PFSK-1 (cell line): ENCODE results near the gene TAP1.

Experiments
- POLR2AphosphoS5 ChIP-seq: IDR thresholded peaks from 2 replicates; pipeline ENCODE4 v1.6.1; 2012; ENCODE audit warnings: low read depth, mild to moderate bottlenecking, control low read depth, low read length, moderate library complexity
- SIN3A ChIP-seq: IDR thresholded peaks from 2 replicates; pipeline ENCODE4 v1.6.1; 2012; ENCODE audit warnings: mild to moderate bottlenecking, low read length, moderate library complexity, borderline replicate concordance; ENCODE audit not compliant: insufficient read depth
- TF ChIP-seq, protein P1 (sequence below), 2 experiments: IDR thresholded peaks; 2 replicates each; pipeline versions ENCODE4 v1.6.1 to v1.8.0; 2011 to 2012; ENCODE audit warnings: low read depth in 2 of 2, low read length in 2 of 2, control low read depth in 1 of 2, inconsistent platforms in 1 of 2, mild to moderate bottlenecking in 1 of 2, moderate library complexity in 1 of 2; ENCODE audit not compliant: insufficient read depth in 1 of 2

DNA sequence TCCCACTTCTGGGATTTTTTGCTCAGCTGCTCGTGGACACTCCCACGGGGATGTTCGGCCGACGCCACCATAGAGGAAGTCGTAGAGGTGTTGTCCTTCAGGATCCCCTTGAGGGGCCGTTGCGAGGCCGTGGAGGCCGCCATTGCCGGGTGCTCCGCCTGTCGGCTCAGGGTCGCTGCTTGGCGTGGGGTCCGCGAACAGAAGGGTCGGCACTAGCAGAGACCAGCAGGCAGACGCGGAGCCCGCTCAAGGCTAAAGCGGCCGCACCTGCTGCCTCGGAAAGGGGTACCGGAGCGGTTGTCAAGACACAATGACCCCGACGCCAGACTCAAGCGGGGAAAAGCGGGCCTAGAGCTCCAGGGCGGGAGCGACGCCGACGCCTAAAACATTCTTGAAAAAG lies 26.2 kb upstream of the TAP1 start:
- TF ChIP-seq SIN3A (no peak), POLR2AphosphoS5 (no peak)
- TF ChIP-seq, protein P1, sequence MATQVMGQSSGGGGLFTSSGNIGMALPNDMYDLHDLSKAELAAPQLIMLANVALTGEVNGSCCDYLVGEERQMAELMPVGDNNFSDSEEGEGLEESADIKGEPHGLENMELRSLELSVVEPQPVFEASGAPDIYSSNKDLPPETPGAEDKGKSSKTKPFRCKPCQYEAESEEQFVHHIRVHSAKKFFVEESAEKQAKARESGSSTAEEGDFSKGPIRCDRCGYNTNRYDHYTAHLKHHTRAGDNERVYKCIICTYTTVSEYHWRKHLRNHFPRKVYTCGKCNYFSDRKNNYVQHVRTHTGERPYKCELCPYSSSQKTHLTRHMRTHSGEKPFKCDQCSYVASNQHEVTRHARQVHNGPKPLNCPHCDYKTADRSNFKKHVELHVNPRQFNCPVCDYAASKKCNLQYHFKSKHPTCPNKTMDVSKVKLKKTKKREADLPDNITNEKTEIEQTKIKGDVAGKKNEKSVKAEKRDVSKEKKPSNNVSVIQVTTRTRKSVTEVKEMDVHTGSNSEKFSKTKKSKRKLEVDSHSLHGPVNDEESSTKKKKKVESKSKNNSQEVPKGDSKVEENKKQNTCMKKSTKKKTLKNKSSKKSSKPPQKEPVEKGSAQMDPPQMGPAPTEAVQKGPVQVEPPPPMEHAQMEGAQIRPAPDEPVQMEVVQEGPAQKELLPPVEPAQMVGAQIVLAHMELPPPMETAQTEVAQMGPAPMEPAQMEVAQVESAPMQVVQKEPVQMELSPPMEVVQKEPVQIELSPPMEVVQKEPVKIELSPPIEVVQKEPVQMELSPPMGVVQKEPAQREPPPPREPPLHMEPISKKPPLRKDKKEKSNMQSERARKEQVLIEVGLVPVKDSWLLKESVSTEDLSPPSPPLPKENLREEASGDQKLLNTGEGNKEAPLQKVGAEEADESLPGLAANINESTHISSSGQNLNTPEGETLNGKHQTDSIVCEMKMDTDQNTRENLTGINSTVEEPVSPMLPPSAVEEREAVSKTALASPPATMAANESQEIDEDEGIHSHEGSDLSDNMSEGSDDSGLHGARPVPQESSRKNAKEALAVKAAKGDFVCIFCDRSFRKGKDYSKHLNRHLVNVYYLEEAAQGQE (IDR thresholded peaks at IDR 0.05; ENCODE audit: insufficient read depth in 1 of 2, low read depth in 2 of 2, low read length in 2 of 2) = no peak
